Measurements from ENCODE around the gene G6PC1. TPM values are rescaled to one million over a fixed set of nuclear protein-coding genes. Genes with fewer than 3 reads are reported as not detected.
A peak's percentile ranks its signal among the peaks of the same experiment; 100 is the strongest.

G6PC1 gene
- total and polyA plus RNA-seq, 2 of the 13 experiments (the other 11 are each of a cell fraction or from before 2014, with no cell fraction given): 1.7 to 37.9 TPM

DNA sequence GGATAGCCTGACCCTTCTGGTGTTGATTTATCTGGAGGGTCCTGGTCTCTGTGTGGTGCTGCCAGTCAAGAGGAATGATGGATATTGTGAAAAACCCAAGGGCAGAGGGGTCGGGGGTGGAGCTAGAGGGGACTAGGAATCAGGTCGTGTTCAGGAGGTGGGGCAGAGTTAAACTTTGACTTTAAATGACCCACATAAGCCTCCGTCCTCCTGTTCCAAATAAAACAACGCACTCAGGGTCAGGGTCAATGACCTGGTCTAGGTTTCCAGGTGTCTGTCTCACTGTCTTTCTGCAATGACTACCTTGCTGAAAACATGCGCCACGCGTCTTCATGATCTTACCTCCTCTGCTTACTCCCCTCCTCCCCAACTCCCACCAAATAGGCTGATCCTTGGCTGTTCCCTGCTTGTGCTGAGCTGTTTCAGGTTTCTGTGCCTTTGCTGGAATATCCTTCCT lies 34.9 kb upstream of the G6PC1 start:
- peak; percentile 72 for ATAC-seq
- Histone ChIP-seq H3K9ac (ENCODE audit: insufficient read depth, low read depth, low read length) (peak overlapping the region; percentile 25; the same call in 1 of the 2 replicates), H3K9me3 (ENCODE audit: low read length) (peaks cover 4% of the 10 kb centered on the region), H3K4me3 (replicated peaks in 1 of 3; ENCODE audit: insufficient read depth in 1 of 3, low read depth in 2 of 3, low read length in 3 of 3) (peak overlapping the region; percentile 5 to 44 (median 21); a peak in 5 of 6 replicates), H2AFZ (ENCODE audit: low read length) (no peak overlapping the region), H3K79me2 (ENCODE audit: insufficient read depth, low read length) (no peaks in the 10 kb centered on the region), H3K4me2 (ENCODE audit: low read depth, low read length) (peak overlapping the region; percentile 79), H3K4me1 (ENCODE audit: insufficient read depth, low read length) (peaks cover 63% of the 10 kb centered on the region), H4K20me1 (ENCODE audit: insufficient read depth, low read length) (no peaks in the 10 kb centered on the region), H3K36me3 (replicated peaks in 1 of 2; ENCODE audit: control insufficient read depth in 1 of 2, insufficient read depth in 2 of 2, low read length in 2 of 2) (no peaks in the 10 kb centered on the region), H3K27ac (ENCODE audit: extremely low read length, insufficient read depth, low read length) (peak overlapping the region; percentile 62), H3K27me3 (ENCODE audit: control insufficient read depth in 1 of 2, insufficient read depth in 2 of 2, low read length in 2 of 2) (no peaks in the 10 kb centered on the region)
- 3% methylated on average over 7 of the region's 7 CpGs for WGBS (ENCODE audit: low lambda C conversion rate)
- peak; percentile 99 for FAIRE-seq
- CTCF ChIA-PET (ENCODE audit: low intra/inter-chr PET ratio, low total read pairs): no interaction called here
- POLR2A ChIA-PET: interaction anchor here (0.6 to 3.8 kb wide), 15 partner anchors 12 to 133 kb away, joined by 3 to 36 read pairs (median 10); partner anchors contain the start of genes BECN1, CNTD1, COA3 and RPL27
- DNase-seq (ENCODE audit: low spot score): peak; percentile 58
- in situ Hi-C loops (cut with HindIII; ENCODE audit: extremely low pct_ligation_motif_present, low pct_unique_long_range_greater_than_20kb) (no loop called here), intact Hi-C loops (cut with micrococcal nuclease; ENCODE audit: unreplicated experiment) (loop anchor here (2.0 kb wide), 1 partner anchor 13 kb away; no protein-coding TSS in a partner anchor)
- no TSS peak for BruUV-seq (replicated peaks)
- TF ChIP-seq SRSF9 (IDR thresholded peaks at IDR 0.05; ENCODE audit: borderline replicate concordance, insufficient read depth, low read depth, low read length, poor library complexity, severe bottlenecking): no peak
- no peak for TF ChIP-seq CEBPB (IDR thresholded peaks at IDR 0.05; ENCODE audit: borderline replicate concordance, low read depth, low read length)
- peak; percentile 55 for TF ChIP-seq DMAP1 (CRISPR knock-in tag; IDR thresholded peaks at IDR 0.05)
- no peak for TF ChIP-seq ZNF431 (CRISPR knock-in tag; IDR thresholded peaks at IDR 0.05; ENCODE audit: borderline replicate concordance, low read depth)
- TF ChIP-seq, protein P1, sequence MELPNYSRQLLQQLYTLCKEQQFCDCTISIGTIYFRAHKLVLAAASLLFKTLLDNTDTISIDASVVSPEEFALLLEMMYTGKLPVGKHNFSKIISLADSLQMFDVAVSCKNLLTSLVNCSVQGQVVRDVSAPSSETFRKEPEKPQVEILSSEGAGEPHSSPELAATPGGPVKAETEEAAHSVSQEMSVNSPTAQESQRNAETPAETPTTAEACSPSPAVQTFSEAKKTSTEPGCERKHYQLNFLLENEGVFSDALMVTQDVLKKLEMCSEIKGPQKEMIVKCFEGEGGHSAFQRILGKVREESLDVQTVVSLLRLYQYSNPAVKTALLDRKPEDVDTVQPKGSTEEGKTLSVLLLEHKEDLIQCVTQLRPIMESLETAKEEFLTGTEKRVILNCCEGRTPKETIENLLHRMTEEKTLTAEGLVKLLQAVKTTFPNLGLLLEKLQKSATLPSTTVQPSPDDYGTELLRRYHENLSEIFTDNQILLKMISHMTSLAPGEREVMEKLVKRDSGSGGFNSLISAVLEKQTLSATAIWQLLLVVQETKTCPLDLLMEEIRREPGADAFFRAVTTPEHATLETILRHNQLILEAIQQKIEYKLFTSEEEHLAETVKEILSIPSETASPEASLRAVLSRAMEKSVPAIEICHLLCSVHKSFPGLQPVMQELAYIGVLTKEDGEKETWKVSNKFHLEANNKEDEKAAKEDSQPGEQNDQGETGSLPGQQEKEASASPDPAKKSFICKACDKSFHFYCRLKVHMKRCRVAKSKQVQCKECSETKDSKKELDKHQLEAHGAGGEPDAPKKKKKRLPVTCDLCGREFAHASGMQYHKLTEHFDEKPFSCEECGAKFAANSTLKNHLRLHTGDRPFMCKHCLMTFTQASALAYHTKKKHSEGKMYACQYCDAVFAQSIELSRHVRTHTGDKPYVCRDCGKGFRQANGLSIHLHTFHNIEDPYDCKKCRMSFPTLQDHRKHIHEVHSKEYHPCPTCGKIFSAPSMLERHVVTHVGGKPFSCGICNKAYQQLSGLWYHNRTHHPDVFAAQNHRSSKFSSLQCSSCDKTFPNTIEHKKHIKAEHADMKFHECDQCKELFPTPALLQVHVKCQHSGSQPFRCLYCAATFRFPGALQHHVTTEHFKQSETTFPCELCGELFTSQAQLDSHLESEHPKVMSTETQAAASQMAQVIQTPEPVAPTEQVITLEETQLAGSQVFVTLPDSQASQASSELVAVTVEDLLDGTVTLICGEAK (IDR thresholded peaks at IDR 0.05): no peak
- TF ChIP-seq, protein P1 (CRISPR knock-in tag; IDR thresholded peaks at IDR 0.05): peak; percentile 64; the same call in 1 of the 2 replicates
- no peak for TF ChIP-seq GABPA (IDR thresholded peaks at IDR 0.05; ENCODE audit: low read depth, low read length)
- TF ChIP-seq GABPA (CRISPR knock-in tag; IDR thresholded peaks at IDR 0.05; ENCODE audit: low read depth): 0 out of 2 replicates have a peak, but pooled peaks have one; percentile 40
- TF ChIP-seq GABPB1 (CRISPR knock-in tag; IDR thresholded peaks at IDR 0.05): peak; percentile 26; the same call in 1 of the 2 replicates
- TF ChIP-seq THYN1 (CRISPR knock-in tag; IDR thresholded peaks at IDR 0.05; ENCODE audit: borderline replicate concordance, low read depth): no peak
- no peak for TF ChIP-seq HOXA5 (CRISPR knock-in tag; IDR thresholded peaks at IDR 0.05)
- no peak for TF ChIP-seq ZNF766 (CRISPR knock-in tag; IDR thresholded peaks at IDR 0.05; ENCODE audit: borderline replicate concordance)
- TF ChIP-seq, protein P2, sequence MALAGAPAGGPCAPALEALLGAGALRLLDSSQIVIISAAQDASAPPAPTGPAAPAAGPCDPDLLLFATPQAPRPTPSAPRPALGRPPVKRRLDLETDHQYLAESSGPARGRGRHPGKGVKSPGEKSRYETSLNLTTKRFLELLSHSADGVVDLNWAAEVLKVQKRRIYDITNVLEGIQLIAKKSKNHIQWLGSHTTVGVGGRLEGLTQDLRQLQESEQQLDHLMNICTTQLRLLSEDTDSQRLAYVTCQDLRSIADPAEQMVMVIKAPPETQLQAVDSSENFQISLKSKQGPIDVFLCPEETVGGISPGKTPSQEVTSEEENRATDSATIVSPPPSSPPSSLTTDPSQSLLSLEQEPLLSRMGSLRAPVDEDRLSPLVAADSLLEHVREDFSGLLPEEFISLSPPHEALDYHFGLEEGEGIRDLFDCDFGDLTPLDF (CRISPR knock-in tag; IDR thresholded peaks at IDR 0.05): no peak
- TF ChIP-seq MIXL1 (CRISPR knock-in tag; IDR thresholded peaks at IDR 0.05): no peak
- TF ChIP-seq SP1 (IDR thresholded peaks at IDR 0.05): no peak
- no peak; the same call in 1 of the 2 replicates for TF ChIP-seq SP1 (CRISPR knock-in tag; IDR thresholded peaks at IDR 0.05)
- no peak for TF ChIP-seq ZNF484 (CRISPR knock-in tag; IDR thresholded peaks at IDR 0.05; ENCODE audit: borderline replicate concordance, low read depth)

Data from HepG2 (cell line).